PC-3 (cell line): Measurements from ENCODE around the gene ARHGAP15.

Experiments used
- CTCF ChIP-seq: fragments of 300-600 bp; sonication (generic); conservative IDR thresholded peaks from 2 replicates; pipeline ENCODE4 v1.5.1; 2017; ENCODE audit warnings: antibody characterized with exemption, low read depth, mild to moderate bottlenecking, low read length
- EZH2phosphoT487 ChIP-seq: fragments of 300-600 bp; sonication (generic); IDR thresholded peaks from 2 replicates; pipeline ENCODE4 v1.6.1; 2018; ENCODE audit warnings: mild to moderate bottlenecking, antibody characterized with exemption, low read length, borderline replicate concordance

GRCh38 chr2:143436951-143437350 lies 307.7 kb downstream of the ARHGAP15 start:
- TF ChIP-seq EZH2phosphoT487 (no peak), CTCF (no peak)
